ENCODE data around the gene ABCB9.

DNA sequence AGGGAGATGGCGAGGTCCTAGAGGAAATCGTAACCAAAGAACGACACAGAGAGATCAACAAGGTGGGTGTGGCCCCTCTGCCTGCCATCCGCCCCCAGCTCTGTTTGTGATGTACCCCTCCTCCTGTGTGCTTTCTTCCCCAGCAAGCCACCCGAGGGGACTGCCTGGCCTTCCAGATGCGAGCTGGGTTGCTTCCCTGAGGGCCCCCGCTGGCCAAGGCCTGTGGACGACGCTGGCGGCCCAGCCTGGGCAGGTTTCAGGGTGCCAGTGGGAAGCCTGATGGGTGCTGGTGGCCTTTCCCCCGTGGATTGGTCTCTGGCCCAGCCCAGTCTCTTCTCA is 16.2 kb upstream of the ABCB9 start:
- TF ChIP-seq POLR2AphosphoS5 (IDR thresholded peaks at IDR 0.05; ENCODE audit: low read depth, low read length), result 0 out of 2 replicates have a peak, but pooled peaks have one; percentile 8
- no peak for TF ChIP-seq CTCF (IDR thresholded peaks at IDR 0.05)
- no peak for TF ChIP-seq REST (IDR thresholded peaks at IDR 0.05; ENCODE audit: insufficient read depth in 1 of 2, low read depth in 2 of 2, low read length in 1 of 2)
- TF ChIP-seq TCF7L2 (IDR thresholded peaks at IDR 0.05; ENCODE audit: low read depth, low read length), result no peak
- no peak for TF ChIP-seq SIN3A (IDR thresholded peaks at IDR 0.05; ENCODE audit: borderline replicate concordance, insufficient read depth, low read depth, low read length)
